ENCODE measurements around the gene TIGIT.
"Not testable (repeated sequence)": the region's sequence is repeated elsewhere in the genome, so short reads cannot be mapped to it uniquely, and the experiment has no call there.

Gene TIGIT

DNA sequence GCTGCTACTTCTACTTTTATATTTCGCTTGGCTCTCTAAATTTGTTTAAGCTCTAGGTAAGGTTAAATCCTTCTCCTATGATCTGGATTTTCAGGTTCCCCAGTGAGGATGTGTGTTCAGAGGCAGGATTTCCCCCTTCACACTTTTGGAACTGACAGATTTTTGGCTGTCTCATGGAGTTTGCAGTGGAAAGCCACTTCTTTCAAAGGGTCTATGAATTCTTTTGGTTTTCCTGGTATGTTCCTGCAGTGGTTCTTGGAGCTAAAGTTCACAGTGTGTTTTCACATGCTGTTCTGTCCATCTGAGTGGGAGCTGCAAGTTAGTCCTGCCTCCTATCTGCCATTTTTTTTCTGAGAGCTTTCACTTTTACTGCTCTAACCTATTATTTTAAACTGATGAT, 21.6 kb upstream of the TIGIT start:
- no peak for DNase-seq (ENCODE audit: low read depth in 1 of 2, low spot score in 1 of 2)
- Histone ChIP-seq H3K27ac (replicated peaks) (no peak overlapping the region), H3K27me3 (ENCODE audit: insufficient read depth, poor library complexity, severe bottlenecking) (no peaks in the 10 kb centered on the region), H3K4me3 (replicated peaks; ENCODE audit: insufficient read depth, low read length) (no peak overlapping the region)
- TF ChIP-seq POLR2AphosphoS5 (IDR thresholded peaks at IDR 0.05; ENCODE audit: low read depth): no peak
- TF ChIP-seq, protein P1, sequence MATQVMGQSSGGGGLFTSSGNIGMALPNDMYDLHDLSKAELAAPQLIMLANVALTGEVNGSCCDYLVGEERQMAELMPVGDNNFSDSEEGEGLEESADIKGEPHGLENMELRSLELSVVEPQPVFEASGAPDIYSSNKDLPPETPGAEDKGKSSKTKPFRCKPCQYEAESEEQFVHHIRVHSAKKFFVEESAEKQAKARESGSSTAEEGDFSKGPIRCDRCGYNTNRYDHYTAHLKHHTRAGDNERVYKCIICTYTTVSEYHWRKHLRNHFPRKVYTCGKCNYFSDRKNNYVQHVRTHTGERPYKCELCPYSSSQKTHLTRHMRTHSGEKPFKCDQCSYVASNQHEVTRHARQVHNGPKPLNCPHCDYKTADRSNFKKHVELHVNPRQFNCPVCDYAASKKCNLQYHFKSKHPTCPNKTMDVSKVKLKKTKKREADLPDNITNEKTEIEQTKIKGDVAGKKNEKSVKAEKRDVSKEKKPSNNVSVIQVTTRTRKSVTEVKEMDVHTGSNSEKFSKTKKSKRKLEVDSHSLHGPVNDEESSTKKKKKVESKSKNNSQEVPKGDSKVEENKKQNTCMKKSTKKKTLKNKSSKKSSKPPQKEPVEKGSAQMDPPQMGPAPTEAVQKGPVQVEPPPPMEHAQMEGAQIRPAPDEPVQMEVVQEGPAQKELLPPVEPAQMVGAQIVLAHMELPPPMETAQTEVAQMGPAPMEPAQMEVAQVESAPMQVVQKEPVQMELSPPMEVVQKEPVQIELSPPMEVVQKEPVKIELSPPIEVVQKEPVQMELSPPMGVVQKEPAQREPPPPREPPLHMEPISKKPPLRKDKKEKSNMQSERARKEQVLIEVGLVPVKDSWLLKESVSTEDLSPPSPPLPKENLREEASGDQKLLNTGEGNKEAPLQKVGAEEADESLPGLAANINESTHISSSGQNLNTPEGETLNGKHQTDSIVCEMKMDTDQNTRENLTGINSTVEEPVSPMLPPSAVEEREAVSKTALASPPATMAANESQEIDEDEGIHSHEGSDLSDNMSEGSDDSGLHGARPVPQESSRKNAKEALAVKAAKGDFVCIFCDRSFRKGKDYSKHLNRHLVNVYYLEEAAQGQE (IDR thresholded peaks at IDR 0.05; ENCODE audit: insufficient replicate concordance, low read depth): no peak
- no peak for TF ChIP-seq SPI1 (IDR thresholded peaks at IDR 0.05; ENCODE audit: borderline replicate concordance, low read depth)
- TF ChIP-seq, protein P2, sequence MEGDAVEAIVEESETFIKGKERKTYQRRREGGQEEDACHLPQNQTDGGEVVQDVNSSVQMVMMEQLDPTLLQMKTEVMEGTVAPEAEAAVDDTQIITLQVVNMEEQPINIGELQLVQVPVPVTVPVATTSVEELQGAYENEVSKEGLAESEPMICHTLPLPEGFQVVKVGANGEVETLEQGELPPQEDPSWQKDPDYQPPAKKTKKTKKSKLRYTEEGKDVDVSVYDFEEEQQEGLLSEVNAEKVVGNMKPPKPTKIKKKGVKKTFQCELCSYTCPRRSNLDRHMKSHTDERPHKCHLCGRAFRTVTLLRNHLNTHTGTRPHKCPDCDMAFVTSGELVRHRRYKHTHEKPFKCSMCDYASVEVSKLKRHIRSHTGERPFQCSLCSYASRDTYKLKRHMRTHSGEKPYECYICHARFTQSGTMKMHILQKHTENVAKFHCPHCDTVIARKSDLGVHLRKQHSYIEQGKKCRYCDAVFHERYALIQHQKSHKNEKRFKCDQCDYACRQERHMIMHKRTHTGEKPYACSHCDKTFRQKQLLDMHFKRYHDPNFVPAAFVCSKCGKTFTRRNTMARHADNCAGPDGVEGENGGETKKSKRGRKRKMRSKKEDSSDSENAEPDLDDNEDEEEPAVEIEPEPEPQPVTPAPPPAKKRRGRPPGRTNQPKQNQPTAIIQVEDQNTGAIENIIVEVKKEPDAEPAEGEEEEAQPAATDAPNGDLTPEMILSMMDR (IDR thresholded peaks at IDR 0.05; ENCODE audit: insufficient read depth, low read length): no peak
- TF ChIP-seq GABPA (IDR thresholded peaks at IDR 0.05; ENCODE audit: low read depth): no peak

DNA sequence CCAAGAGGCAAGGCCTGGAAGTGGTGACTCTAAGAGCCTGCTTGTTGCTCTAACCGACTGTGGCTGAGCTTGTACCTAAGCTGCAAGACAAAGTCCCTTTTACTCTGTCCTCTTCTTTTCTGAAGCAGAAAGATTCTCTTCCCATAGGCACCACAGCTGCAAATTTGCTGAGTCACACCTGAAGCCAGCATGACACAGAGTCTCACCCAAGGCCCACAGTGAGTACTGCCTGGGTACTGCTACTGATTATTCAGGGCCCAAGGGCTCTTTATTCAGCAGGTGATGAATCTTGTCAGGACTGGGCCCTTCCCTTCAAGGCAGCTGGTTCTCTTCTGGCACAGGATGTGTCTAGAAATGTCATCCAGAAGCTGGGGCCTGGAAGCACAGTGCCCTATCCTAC, 18.9 kb upstream of the TIGIT start:
- Histone ChIP-seq H3K27me3 (ENCODE audit: insufficient read depth, poor library complexity, severe bottlenecking) (no peaks in the 10 kb centered on the region), H3K27ac (replicated peaks) (no peak overlapping the region), H3K4me3 (replicated peaks; ENCODE audit: insufficient read depth, low read length) (no peak overlapping the region)
- DNase-seq (ENCODE audit: low read depth in 1 of 2, low spot score in 1 of 2): peak in 1 of 2 experiments; percentile 32
- TF ChIP-seq, protein P2 (IDR thresholded peaks at IDR 0.05; ENCODE audit: insufficient read depth, low read length): no peak
- TF ChIP-seq POLR2AphosphoS5 (IDR thresholded peaks at IDR 0.05; ENCODE audit: low read depth) (no peak), GABPA (IDR thresholded peaks at IDR 0.05; ENCODE audit: low read depth) (no peak), SPI1 (IDR thresholded peaks at IDR 0.05; ENCODE audit: borderline replicate concordance, low read depth) (no peak)
- TF ChIP-seq, protein P1 (IDR thresholded peaks at IDR 0.05; ENCODE audit: insufficient replicate concordance, low read depth): no peak

DNA sequence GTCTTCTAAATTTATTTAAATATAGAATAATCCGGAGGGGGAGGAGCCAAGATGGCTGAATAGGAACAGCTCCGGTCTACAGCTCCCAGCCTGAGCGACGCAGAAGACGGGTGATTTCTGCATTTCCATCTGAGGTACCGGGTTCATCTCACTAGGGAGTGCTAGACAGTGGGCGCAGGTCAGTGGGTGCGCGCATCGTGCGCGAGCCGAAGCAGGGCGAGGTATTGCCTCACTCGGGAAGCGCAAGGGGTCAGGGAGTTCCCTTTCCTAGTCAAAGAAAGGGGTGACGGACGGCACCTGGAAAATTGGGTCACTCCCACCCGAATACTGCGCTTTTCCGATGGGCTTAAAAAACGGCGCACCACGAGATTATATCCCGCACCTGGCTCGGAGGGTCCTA, 17.0 kb upstream of the TIGIT start:
- not testable (repeated sequence) for H3K27ac ChIP-seq (replicated peaks); H3K27me3 ChIP-seq (ENCODE audit: insufficient read depth, poor library complexity, severe bottlenecking); H3K4me3 ChIP-seq (replicated peaks; ENCODE audit: insufficient read depth, low read length); DNase-seq (ENCODE audit: low read depth in 1 of 2, low spot score in 1 of 2)

DNA sequence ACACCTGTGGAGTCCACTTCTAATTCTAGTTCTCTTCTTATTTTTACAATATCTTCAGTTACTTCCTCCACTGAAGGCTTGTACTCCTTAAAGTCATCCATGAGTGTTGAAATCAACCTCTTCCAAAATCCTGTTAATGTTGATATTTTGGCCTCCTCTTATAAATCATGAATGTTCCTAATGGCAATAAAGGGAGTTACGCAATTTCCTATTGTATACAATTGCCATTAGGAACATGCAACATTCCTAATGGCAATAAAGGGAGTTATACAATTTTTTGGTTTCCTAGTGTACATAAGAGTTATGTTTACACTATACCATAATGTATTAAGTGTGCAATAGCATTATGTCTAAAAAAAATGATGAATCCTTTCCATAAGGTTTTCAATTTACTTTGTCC, 9.2 kb upstream of the TIGIT start:
- TF ChIP-seq POLR2AphosphoS5 (IDR thresholded peaks at IDR 0.05; ENCODE audit: low read depth): no peak
- TF ChIP-seq, protein P1 (IDR thresholded peaks at IDR 0.05; ENCODE audit: insufficient replicate concordance, low read depth): no peak
- no peak for TF ChIP-seq GABPA (IDR thresholded peaks at IDR 0.05; ENCODE audit: low read depth)
- TF ChIP-seq, protein P2 (IDR thresholded peaks at IDR 0.05; ENCODE audit: insufficient read depth, low read length): no peak
- no peak for TF ChIP-seq SPI1 (IDR thresholded peaks at IDR 0.05; ENCODE audit: borderline replicate concordance, low read depth)
- no peak overlapping the region for H3K27ac ChIP-seq (replicated peaks)
- DNase-seq (ENCODE audit: low read depth in 1 of 2, low spot score in 1 of 2): no peak
- no peak overlapping the region for H3K4me3 ChIP-seq (replicated peaks; ENCODE audit: insufficient read depth, low read length)
- H3K27me3 ChIP-seq (ENCODE audit: insufficient read depth, poor library complexity, severe bottlenecking): no peaks in the 10 kb centered on the region

All from HL-60 (cell line).